Left hindlimb (tissue), 1 donor: ENCODE measurements around the gene SKIC3.

Experiments
- DNase-seq: peaks from one replicate; pipeline ENCODE4 v3.0.0-alpha.2; 2018

The SKIC3 gene

GRCh38 chr5:95554647-95555548 is at the start of gene SKIC3, which contains the start of gene ARSK:
TSS of gene SKIC3 (minus strand) at chr5:95554977. CDS start at chr5:95547150, 7,827 bp downstream.
TSS of gene ARSK (plus strand) at chr5:95555101. CDS start at chr5:95555279, 178 bp downstream.
- peak; percentile 97 for DNase-seq

GRCh38 chr5:95600557-95600956 is 45.8 kb upstream of the SKIC3 start:
- DNase-seq = no peak

GRCh38 chr5:95599252-95599651 is 44.5 kb upstream of the SKIC3 start:
- DNase-seq = no peak

GRCh38 chr5:95595289-95595931 is 40.6 kb upstream of the SKIC3 start:
- DNase-seq = no peak

GRCh38 chr5:95591490-95591901 is 36.7 kb upstream of the SKIC3 start:
- DNase-seq = no peak

- DNase-seq = no peak
Observed at GRCh38 chr5:95590880-95591279, 36.1 kb upstream of the SKIC3 start.

GRCh38 chr5:95583992-95584391 is 29.2 kb upstream of the SKIC3 start:
- DNase-seq = no peak

- no peak for DNase-seq
Observed at GRCh38 chr5:95581576-95581975, 26.8 kb upstream of the SKIC3 start.

- no peak for DNase-seq
Observed at GRCh38 chr5:95572016-95572415, 17.2 kb upstream of the SKIC3 start.

- DNase-seq = no peak
Observed at GRCh38 chr5:95565280-95565920, 10.6 kb upstream of the SKIC3 start.

GRCh38 chr5:95564450-95564849 is 9.7 kb upstream of the SKIC3 start:
- no peak for DNase-seq

- no peak for DNase-seq
Observed at GRCh38 chr5:95563367-95563766, 8.6 kb upstream of the SKIC3 start.

- DNase-seq = no peak
Observed at GRCh38 chr5:95562282-95562681, 7.5 kb upstream of the SKIC3 start.

- DNase-seq = no peak
Observed at GRCh38 chr5:95557841-95558240, 3.1 kb upstream of the SKIC3 start.

- DNase-seq = no peak
Observed at GRCh38 chr5:95555553-95555952, 776 bp upstream of the SKIC3 start.

GRCh38 chr5:95554331-95554646 is 488 bp downstream of the SKIC3 start:
- no peak for DNase-seq

- DNase-seq = no peak
Observed at GRCh38 chr5:95549030-95549429, 5.7 kb downstream of the SKIC3 start.

GRCh38 chr5:95543017-95543705 is 11.6 kb downstream of the SKIC3 start:
- DNase-seq = no peak

GRCh38 chr5:95537501-95537900 is 17.3 kb downstream of the SKIC3 start:
- DNase-seq = no peak

- no peak for DNase-seq
Observed at GRCh38 chr5:95533761-95534160, 21.0 kb downstream of the SKIC3 start.

- DNase-seq = no peak
Observed at GRCh38 chr5:95533106-95533505, 21.7 kb downstream of the SKIC3 start.

GRCh38 chr5:95532415-95532814 is 22.4 kb downstream of the SKIC3 start:
- DNase-seq = no peak

- no peak for DNase-seq
Observed at GRCh38 chr5:95531491-95531890, 23.3 kb downstream of the SKIC3 start.
